GM23338 (cell line): Measurements from ENCODE around the gene PCSK5. TPM values are rescaled to one million over a fixed set of nuclear protein-coding genes. Genes with fewer than 3 reads are reported as not detected.

Experiments used
- ATAC-seq: fragments of 200-7000 bp; cut with Tn5 transposase; 3 replicates; pipeline ENCODE4 v1.9.1; 2020
- DNase-seq: peaks from one replicate; pipeline ENCODE4 v3.0.0-alpha.2; 2015; ENCODE audit warnings: low spot score
- H2AFZ ChIP-seq: fragments of 200-600 bp; sonication (generic); 2 replicates; pipeline ENCODE4 v1.8.0; 2016; ENCODE audit warnings: antibody characterized with exemption, mild to moderate bottlenecking, moderate library complexity
- H3F3A ChIP-seq: fragments of 200-600 bp; sonication (generic); replicated peaks from 2 replicates; pipeline ENCODE4 v1.8.0; 2017; ENCODE audit warnings: antibody characterized with exemption, mixed run types, low read depth
- H3K27ac ChIP-seq: fragments of 200-600 bp; sonication (generic); 2 replicates; pipeline ENCODE4 v1.6.1; 2016; ENCODE audit warnings: low read depth
- H3K27me3 ChIP-seq: fragments of 200-600 bp; sonication (generic); 2 replicates; pipeline ENCODE4 v1.8.0; 2016; ENCODE audit warnings: mild to moderate bottlenecking, mixed run types, moderate library complexity; ENCODE audit not compliant: insufficient read depth
- H3K36me3 ChIP-seq: fragments of 200-600 bp; sonication (generic); 2 replicates; pipeline ENCODE4 v1.8.0; 2016; ENCODE audit warnings: mild to moderate bottlenecking; ENCODE audit not compliant: insufficient read depth
- H3K4me1 ChIP-seq: fragments of 200-600 bp; sonication (generic); 2 replicates; pipeline ENCODE4 v1.8.0; 2016; ENCODE audit warnings: mild to moderate bottlenecking, moderate library complexity; ENCODE audit not compliant: insufficient read depth
- H3K4me2 ChIP-seq: fragments of 200-600 bp; sonication (generic); 2 replicates; pipeline ENCODE4 v1.7.1; 2017; ENCODE audit warnings: mixed run types
- H3K4me3 ChIP-seq: fragments of 200-600 bp; sonication (generic); 2 replicates; pipeline ENCODE4 v1.6.1; 2016; ENCODE audit warnings: mixed run types
- H3K79me2 ChIP-seq: fragments of 200-600 bp; sonication (generic); replicated peaks from 2 replicates; pipeline ENCODE4 v1.8.0; 2017; ENCODE audit warnings: mild to moderate bottlenecking; ENCODE audit not compliant: insufficient read depth
- H3K9me2 ChIP-seq: fragments of 200-600 bp; sonication (generic); 2 replicates; pipeline ENCODE4 v1.8.0; 2017; ENCODE audit not compliant: insufficient read depth
- H4K20me1 ChIP-seq: fragments of 200-600 bp; sonication (generic); replicated peaks from 2 replicates; pipeline ENCODE4 v1.8.0; 2017; ENCODE audit warnings: mild to moderate bottlenecking; ENCODE audit not compliant: insufficient read depth
- H3K27ac Mint-ChIP-seq: 2 replicates; pipeline ENCODE4 v1.8.0; 2020; ENCODE audit warnings: inconsistent platforms, mild to moderate bottlenecking, moderate library complexity, mixed read lengths
- H3K27me3 Mint-ChIP-seq: 3 replicates; pipeline ENCODE4 v1.8.0; 2022; ENCODE audit warnings: low read depth, mild to moderate bottlenecking, moderate library complexity, mixed read lengths, inconsistent platforms; ENCODE audit not compliant: insufficient read depth, poor library complexity
- H3K36me3 Mint-ChIP-seq: 3 replicates; pipeline ENCODE4 v1.8.0; 2021; ENCODE audit warnings: low read depth, mild to moderate bottlenecking, inconsistent platforms, moderate library complexity, mixed read lengths
- H3K4me1 Mint-ChIP-seq: 3 replicates; pipeline ENCODE4 v1.8.0; 2020; ENCODE audit warnings: mild to moderate bottlenecking, inconsistent platforms, mixed read lengths
- H3K4me3 Mint-ChIP-seq: 3 replicates; pipeline ENCODE4 v1.8.0; 2021; ENCODE audit warnings: moderate library complexity, mild to moderate bottlenecking, inconsistent platforms, mixed read lengths
- H3K9me3 Mint-ChIP-seq: 3 replicates; pipeline ENCODE4 v1.8.0; 2020; ENCODE audit warnings: moderate library complexity, mild to moderate bottlenecking, inconsistent platforms, mixed read lengths
- CREB1 ChIP-seq: fragments of 250-450 bp; sonication (Bioruptor Pico); IDR thresholded peaks from 2 replicates; pipeline ENCODE4 v1.5.0; 2020; ENCODE audit warnings: low read depth, mild to moderate bottlenecking, moderate library complexity
- CTCF ChIP-seq, 2 experiments: fragments of 200-600 bp in 1 of 2; sonication (generic) in 1 of 2; conservative IDR thresholded peaks; 2 replicates each; pipeline versions ENCODE4 v1.5.1 to v1.6.1; 2016 to 2017; ENCODE audit warnings: antibody characterized with exemption in 2 of 2, low read depth in 2 of 2, mild to moderate bottlenecking in 2 of 2, moderate library complexity in 1 of 2
- ETS1 ChIP-seq: IDR thresholded peaks from 2 replicates; pipeline ENCODE4 v1.6.1; 2016; ENCODE audit warnings: antibody characterized with exemption
- EZH2 ChIP-seq: fragments of 200-600 bp; sonication (generic); IDR thresholded peaks from one replicate; pipeline ENCODE4 v1.8.0; 2017; ENCODE audit warnings: antibody characterized with exemption, mild to moderate bottlenecking, low read depth; ENCODE audit not compliant: unreplicated experiment
- EZH2phosphoT487 ChIP-seq: fragments of 200-600 bp; sonication (generic); IDR thresholded peaks from one replicate; pipeline ENCODE4 v1.8.1; 2018; ENCODE audit warnings: antibody characterized with exemption; ENCODE audit not compliant: unreplicated experiment
- JUNB ChIP-seq: IDR thresholded peaks from one replicate; pipeline ENCODE4 v1.6.1; 2016; ENCODE audit warnings: antibody characterized with exemption; ENCODE audit not compliant: unreplicated experiment
- NANOG ChIP-seq: IDR thresholded peaks from 2 replicates; pipeline ENCODE4 v1.6.1; 2016; ENCODE audit warnings: antibody characterized with exemption, borderline replicate concordance
- POLR2AphosphoS5 ChIP-seq: IDR thresholded peaks from 2 replicates; pipeline ENCODE4 v1.6.1; 2016; ENCODE audit warnings: antibody characterized with exemption, low read depth
- REST ChIP-seq: IDR thresholded peaks from one replicate; pipeline ENCODE4 v1.6.1; 2018; ENCODE audit warnings: antibody characterized with exemption; ENCODE audit not compliant: unreplicated experiment
- STAT1 ChIP-seq: IDR thresholded peaks from one replicate; pipeline ENCODE4 v1.6.1; 2016; ENCODE audit warnings: antibody characterized with exemption; ENCODE audit not compliant: unreplicated experiment
- ZNF114 ChIP-seq: fragments of 250-450 bp; sonication (Bioruptor Pico); IDR thresholded peaks from 2 replicates; pipeline ENCODE4 v1.5.0; 2020; ENCODE audit warnings: mild to moderate bottlenecking, moderate library complexity
- ZNF331 ChIP-seq: fragments of 250-450 bp; sonication (Bioruptor Pico); IDR thresholded peaks from 2 replicates; pipeline ENCODE4 v1.5.0; 2020; ENCODE audit warnings: low read depth, mild to moderate bottlenecking, moderate library complexity
- ZNF462 ChIP-seq: fragments of 250-450 bp; sonication (Bioruptor Pico); IDR thresholded peaks from 2 replicates; pipeline ENCODE4 v1.5.0; 2020; ENCODE audit warnings: mild to moderate bottlenecking, moderate library complexity
- polyA plus RNA-seq: library from polyadenylated mRNA; unstranded; fragments of >200 nt; fragmentation: Nextera tagmentation; extraction: Ambion mirVana; gene quantifications from 2 replicates; pipeline ENCODE4 v1.2.1, GENCODE V29; 2016
- total RNA-seq: library from RNA; depleted of rRNA; stranded (reverse); fragments of >200 nt; shearing (Covaris generic); gene quantifications from 2 replicates; pipeline ENCODE4 v1.2.3, GENCODE V29; 2014

The PCSK5 gene
- total and polyA plus RNA-seq, 2 experiments from 2014 or later = 12.3 to 34.8 TPM

GRCh38 chr9:75960551-75960950, 70.1 kb downstream of the PCSK5 start:
- Histone ChIP-seq H3K4me3 (no peak overlapping the region), H4K20me1 (peaks cover 3% of the 10 kb centered on the region; the same call in 1 of the 2 replicates), H3K27ac (no peak overlapping the region), H3F3A (no peaks in the 10 kb centered on the region), H3K27me3 (no peaks in the 10 kb centered on the region), H2AFZ (no peak overlapping the region), H3K4me2 (no peak overlapping the region), H3K79me2 (peaks cover 83% of the 10 kb centered on the region), H3K36me3 (no peaks in the 10 kb centered on the region), H3K9me2 (peaks cover 9% of the 10 kb centered on the region; the same call in 1 of the 2 replicates), H3K4me1 (peaks cover 8% of the 10 kb centered on the region)
- Mint-ChIP-seq H3K27me3 (peaks cover 7% of the 10 kb centered on the region), H3K4me3 (no peak overlapping the region), H3K4me1 (peaks cover 21% of the 10 kb centered on the region), H3K27ac (no peak overlapping the region), H3K36me3 (no peaks in the 10 kb centered on the region; the same call in 2 of the 3 replicates), H3K9me3 (no peaks in the 10 kb centered on the region)
- TF ChIP-seq NANOG (no peak), POLR2AphosphoS5 (no peak), ZNF462 (CRISPR knock-in tag) (no peak), EZH2phosphoT487 (no peak), ETS1 (no peak), STAT1 (no peak), ZNF331 (CRISPR knock-in tag) (no peak), ZNF114 (no peak), REST (no peak), CTCF (conservative IDR thresholded peaks at IDR 0.05; ENCODE audit: low read depth in 2 of 2) (no peak), EZH2 (no peak), CREB1 (no peak), JUNB (no peak)
- ATAC-seq = no peak
- no peak for DNase-seq
